Measurements from ENCODE around the gene ATP8A2. TPM values are rescaled to one million over a fixed set of nuclear protein-coding genes. Genes with fewer than 3 reads are reported as not detected.

Gene ATP8A2
- total RNA-seq, 1 donor from 2014 or later = 0.27 TPM

GRCh38 chr13:26021516-26021915 lies 649.7 kb downstream of the ATP8A2 start:
- H3K36me3 ChIP-seq = no peaks in the 10 kb centered on the region
- intact Hi-C loops (cut with micrococcal nuclease) = no loop called here
- no peak for TF ChIP-seq CTCF (IDR thresholded peaks at IDR 0.05; ENCODE audit: borderline replicate concordance)
- H3K27ac ChIP-seq (replicated peaks) = no peak overlapping the region
- H3K9me3 ChIP-seq (replicated peaks) = no peaks in the 10 kb centered on the region
- DNase-seq = no peak
- no peak overlapping the region for H3K4me3 ChIP-seq
- peaks cover 62% of the 10 kb centered on the region for H3K4me1 ChIP-seq
- H3K27me3 ChIP-seq (ENCODE audit: low read depth) = peaks cover 34% of the 10 kb centered on the region

- peaks cover 58% of the 10 kb centered on the region for H3K4me1 ChIP-seq
- H3K4me3 ChIP-seq = no peak overlapping the region
- intact Hi-C loops (cut with micrococcal nuclease) = no loop called here
- peaks cover 34% of the 10 kb centered on the region for H3K27me3 ChIP-seq (ENCODE audit: low read depth)
- no peaks in the 10 kb centered on the region for H3K36me3 ChIP-seq
- peak overlapping the region; percentile 76 for H3K27ac ChIP-seq (replicated peaks)
- TF ChIP-seq CTCF (IDR thresholded peaks at IDR 0.05; ENCODE audit: borderline replicate concordance) = no peak
- DNase-seq = no peak
- H3K9me3 ChIP-seq (replicated peaks) = no peaks in the 10 kb centered on the region
Measured at GRCh38 chr13:26021956-26022355, 650.2 kb downstream of the ATP8A2 start.

DNA sequence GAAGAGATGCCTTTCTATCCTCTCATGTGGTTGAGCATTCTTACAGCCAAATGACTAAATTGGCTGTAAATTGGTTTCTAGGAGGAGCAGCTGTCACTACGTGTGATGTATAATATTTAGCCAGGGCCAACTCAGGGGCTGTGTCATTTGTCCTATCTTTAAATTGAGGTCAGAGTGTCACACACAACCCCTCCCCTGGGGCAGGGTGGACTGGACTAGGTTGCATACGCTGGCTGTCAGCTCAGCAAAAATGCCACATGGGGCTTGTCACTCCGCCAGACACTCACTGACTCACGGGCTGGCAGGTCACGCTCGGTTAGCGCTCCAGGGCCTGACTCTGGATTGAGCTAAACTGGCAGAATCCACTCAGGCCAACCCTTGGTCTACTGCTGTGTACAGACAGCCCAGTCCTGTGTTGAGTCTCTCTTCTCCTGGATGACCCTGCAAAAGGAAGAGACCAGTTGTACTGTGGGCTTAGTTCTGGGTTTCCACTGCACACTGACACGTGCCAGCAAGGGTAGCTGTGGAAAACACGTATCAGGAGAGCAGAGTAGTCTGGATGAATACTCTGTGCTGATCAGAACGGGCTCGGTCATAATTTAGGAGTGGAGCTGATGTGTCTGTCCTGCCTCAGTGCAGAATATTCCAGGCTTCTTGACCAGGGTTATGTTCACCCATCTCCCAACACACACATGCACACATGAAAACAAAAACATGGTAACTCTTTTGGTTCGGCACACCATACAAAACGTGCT lies 650.9 kb downstream of the ATP8A2 start:
- peak; percentile 83 for DNase-seq
- Histone ChIP-seq H3K36me3 (no peaks in the 10 kb centered on the region), H3K4me3 (no peak overlapping the region), H3K27me3 (ENCODE audit: low read depth) (peaks cover 34% of the 10 kb centered on the region), H3K9me3 (replicated peaks) (no peaks in the 10 kb centered on the region), H3K27ac (replicated peaks) (peak overlapping the region; percentile 76), H3K4me1 (peaks cover 50% of the 10 kb centered on the region)
- no peak for TF ChIP-seq CTCF (IDR thresholded peaks at IDR 0.05; ENCODE audit: borderline replicate concordance)
- intact Hi-C loops (cut with micrococcal nuclease) = no loop called here

- H3K4me3 ChIP-seq = no peak overlapping the region
- no peak for TF ChIP-seq CTCF (IDR thresholded peaks at IDR 0.05; ENCODE audit: borderline replicate concordance)
- H3K9me3 ChIP-seq (replicated peaks) = no peaks in the 10 kb centered on the region
- no peak for DNase-seq
- H3K27me3 ChIP-seq (ENCODE audit: low read depth) = peaks cover 19% of the 10 kb centered on the region
- H3K36me3 ChIP-seq = no peaks in the 10 kb centered on the region
- intact Hi-C loops (cut with micrococcal nuclease) = no loop called here
- H3K27ac ChIP-seq (replicated peaks) = peak overlapping the region; percentile 17
- peaks cover 41% of the 10 kb centered on the region for H3K4me1 ChIP-seq
Measured at GRCh38 chr13:26024558-26024957, 652.8 kb downstream of the ATP8A2 start.

- intact Hi-C loops (cut with micrococcal nuclease) = no loop called here
- TF ChIP-seq CTCF (IDR thresholded peaks at IDR 0.05; ENCODE audit: borderline replicate concordance) = no peak
- peaks cover 41% of the 10 kb centered on the region for H3K4me1 ChIP-seq
- no peak overlapping the region for H3K4me3 ChIP-seq
- H3K36me3 ChIP-seq = no peaks in the 10 kb centered on the region
- no peak overlapping the region for H3K27ac ChIP-seq (replicated peaks)
- no peak for DNase-seq
- H3K9me3 ChIP-seq (replicated peaks) = no peaks in the 10 kb centered on the region
- peaks cover 13% of the 10 kb centered on the region for H3K27me3 ChIP-seq (ENCODE audit: low read depth)
Measured at GRCh38 chr13:26025196-26025595, 653.4 kb downstream of the ATP8A2 start.

All from left ventricle myocardium inferior (tissue), 1 donor.